NCI-H2171 treated with DMSO at 0.1 percent for 48 hours (cell line): Measurements from ENCODE around the gene SLC9A3.
A peak's percentile ranks its signal among the peaks of the same experiment; 100 is the strongest.

Experiments used
- DNase-seq: peaks from one replicate; lab custom pipeline; 2025; lab: John Stamatoyannopoulos, UW

SLC9A3 gene

DNA sequence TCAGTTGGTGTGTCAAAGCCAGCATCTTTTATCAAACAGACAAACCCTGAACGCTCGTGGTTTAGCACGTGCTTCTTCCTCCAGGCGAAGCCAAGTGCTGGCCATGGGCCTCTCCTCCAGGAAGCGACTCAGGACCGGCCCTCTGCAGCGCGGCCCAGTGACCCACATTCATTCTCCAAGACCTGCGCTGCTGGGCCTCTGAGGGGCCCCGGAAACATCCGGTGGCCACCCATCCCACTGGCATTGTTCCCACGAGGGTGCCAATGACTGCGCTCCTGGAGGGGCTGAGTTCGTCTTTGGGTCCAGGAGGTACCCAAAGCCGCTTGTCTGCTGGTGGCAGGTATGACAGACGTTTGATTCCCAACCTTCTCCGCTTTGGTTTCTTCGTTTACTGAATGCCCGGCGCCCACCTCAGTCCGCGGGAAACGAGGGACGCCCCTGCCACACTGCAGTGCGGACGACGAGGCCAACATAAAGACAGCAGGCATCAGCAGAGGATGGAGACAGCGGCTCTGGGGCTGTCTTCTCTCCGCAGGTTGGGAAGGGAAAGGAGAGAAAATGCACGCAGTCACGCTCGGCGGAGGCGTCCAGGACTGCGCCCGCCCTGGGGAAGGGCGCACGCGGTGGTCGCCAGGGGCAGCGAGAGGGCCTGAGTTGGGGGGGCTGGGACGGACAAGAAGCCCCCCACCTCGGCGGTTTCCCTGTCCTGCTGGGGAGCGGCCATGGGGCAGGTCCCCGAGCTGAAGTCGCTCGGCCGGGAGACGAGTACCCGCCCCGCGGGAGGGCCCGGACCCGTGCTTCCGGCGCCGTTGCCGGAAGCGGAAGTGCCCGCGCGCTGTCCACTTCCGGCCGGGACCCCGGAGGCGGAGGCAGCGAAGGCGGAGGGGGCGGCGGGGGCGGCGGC is 81.7 kb downstream of the SLC9A3 start, which contains the start of gene EXOC3:
TSS of gene EXOC3 (plus strand) at position 842 of the 904 bp plus-strand sequence. CDS start 3,030 bp downstream, outside the sequence.
- peak; percentile 69 for DNase-seq

DNA sequence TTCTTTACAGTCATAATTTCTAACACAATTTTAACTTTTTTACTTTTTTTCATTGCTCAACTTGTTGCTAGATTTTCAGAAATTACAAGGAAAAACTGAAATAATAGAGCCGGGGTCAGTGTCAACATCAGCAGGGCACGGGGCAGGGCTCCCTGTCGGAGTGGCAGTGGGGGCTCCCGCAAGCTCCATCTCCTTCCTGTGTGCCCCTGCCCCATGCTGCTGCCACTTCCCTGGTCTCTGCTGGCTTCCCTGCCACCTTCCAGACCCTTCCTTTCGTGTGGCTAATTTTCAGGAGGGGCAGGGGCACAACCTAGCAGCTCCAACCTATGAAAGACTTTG is 82.3 kb downstream of the SLC9A3 start:
- DNase-seq: no peak

DNA sequence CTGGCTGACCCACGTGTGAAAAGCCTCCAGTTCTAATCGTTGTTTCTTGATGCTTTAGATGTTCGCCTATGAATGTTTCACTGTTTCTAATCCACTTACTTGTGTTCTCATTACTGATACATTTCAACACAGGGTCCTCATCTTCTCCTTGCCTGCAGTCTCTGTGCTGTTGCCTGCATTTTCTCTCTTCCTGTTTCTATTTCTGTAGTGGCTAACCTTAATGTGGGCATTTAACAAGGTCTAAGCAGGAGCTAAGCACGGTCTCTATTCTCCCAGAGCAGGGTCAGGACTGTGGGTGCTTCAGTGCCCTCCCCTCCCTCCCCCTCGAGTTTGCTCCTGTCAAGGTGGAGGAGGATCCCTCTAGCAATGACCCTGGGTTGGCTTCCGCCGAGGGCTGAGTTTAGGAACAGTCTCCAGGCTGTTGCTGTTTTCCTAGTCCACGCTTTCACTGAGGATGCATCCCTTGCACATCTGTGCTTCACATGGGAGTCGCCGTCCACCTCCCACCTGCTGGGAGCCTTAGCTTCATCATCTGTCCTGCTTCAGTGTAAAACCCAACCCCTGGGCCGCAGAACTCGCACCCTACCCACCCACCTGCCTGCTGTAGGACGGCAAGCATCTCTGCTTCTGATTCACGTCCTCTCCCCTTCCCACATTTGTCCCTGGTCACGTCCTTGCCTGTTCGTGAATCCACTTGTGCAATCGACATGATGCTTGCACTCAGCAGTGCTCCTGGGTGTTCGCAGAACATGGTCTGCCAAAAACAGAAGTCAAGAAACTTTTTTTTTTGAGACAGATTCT is 83.6 kb downstream of the SLC9A3 start:
- DNase-seq: no peak

GRCh38 chr5:439636-440035 is 84.6 kb downstream of the SLC9A3 start:
- DNase-seq: no peak

DNA sequence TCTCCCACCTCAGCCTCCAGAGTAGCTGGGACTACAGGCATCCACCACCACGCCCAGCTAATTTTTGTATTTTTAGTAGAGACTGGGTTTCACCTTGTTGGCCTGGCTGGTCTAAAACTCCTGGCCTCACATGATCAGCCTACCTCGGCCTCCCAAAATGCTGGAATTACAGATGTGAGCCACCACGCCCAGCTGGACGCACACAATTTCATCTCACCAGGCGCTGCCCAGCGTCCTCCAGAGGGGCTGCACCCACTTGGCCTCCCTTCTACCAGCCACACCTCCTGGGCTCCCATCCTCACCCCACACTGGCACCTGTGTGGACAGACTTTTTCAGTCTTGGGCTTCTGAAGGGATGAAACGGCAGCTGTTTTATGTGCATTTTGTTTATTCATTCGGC is 85.1 kb downstream of the SLC9A3 start:
- DNase-seq: no peak

DNA sequence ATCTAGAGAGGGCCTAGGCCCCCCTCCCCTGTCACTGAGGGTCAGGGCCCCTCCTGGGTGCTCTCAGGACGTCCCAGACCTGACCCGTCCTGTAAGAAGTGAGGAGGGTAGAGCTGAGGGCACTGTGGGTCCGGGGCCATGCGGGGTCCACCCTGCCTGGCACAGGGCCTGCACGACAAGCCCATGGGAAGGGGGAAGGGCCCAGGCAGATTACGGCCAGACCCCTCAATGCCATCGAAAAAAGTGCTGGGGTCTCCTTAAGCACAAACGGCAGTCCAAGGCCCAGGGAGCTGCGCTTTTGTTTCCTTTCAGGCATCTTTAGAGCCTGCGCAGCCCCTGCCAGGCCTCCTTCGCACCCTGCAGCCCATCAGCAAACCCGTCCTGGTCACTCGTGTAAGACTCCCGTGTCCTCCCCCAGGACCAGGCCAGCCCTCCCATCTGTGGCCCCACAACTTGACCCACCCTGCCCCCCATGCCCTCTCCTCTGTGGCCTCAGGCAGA is 85.7 kb downstream of the SLC9A3 start:
- no peak for DNase-seq

DNA sequence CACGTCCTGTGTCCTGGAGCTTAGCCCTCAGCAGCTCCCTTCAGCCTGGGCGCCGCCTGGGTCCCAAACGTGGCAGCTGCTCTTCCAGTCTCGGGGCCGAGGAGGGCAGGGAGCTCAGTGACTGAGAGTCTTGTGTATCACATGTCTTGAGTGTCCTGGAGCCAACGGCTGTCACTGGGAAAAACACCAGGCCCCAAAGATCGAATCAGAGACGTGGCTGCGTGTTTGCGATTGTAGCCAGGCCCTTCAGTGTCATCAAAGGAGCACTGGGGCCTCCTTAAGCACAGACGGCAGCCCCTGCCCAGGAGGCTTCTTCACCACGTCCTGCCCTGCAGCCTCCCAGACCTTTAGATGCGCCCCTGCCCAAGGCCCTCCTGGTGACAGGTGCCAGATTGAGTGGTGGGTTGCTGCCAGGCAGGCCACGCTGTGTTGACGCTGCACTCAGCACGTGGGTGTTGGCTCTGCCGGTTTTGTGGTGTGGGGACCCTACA is 86.9 kb downstream of the SLC9A3 start:
- DNase-seq: no peak

DNA sequence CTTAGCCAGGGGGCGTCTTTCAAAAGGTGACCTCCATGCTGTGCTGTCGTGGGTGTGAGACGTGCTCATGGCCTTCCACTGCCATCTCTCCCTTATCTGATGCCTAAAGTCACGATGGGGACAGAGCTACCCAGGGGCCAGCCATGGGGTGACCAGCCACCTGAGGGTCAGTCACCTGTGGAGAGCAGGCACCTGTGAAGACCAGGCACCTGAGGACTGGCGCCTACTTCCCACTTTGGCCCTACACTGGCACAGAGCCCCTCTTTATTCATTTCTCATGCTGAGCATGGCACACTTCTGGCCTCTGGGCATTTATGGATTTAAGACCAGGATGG is 87.6 kb downstream of the SLC9A3 start:
- DNase-seq: no peak

- DNase-seq: peak; percentile 26
Measured at GRCh38 chr5:435961-436640, 88.1 kb downstream of the SLC9A3 start.

- no peak for DNase-seq
Measured at GRCh38 chr5:435156-435790, 89.0 kb downstream of the SLC9A3 start.

GRCh38 chr5:434443-435146 is 89.7 kb downstream of the SLC9A3 start:
- DNase-seq: no peak

- no peak for DNase-seq
Measured at GRCh38 chr5:433836-434235, 90.4 kb downstream of the SLC9A3 start.

GRCh38 chr5:432928-433791 is 91.1 kb downstream of the SLC9A3 start:
- no peak for DNase-seq

DNA sequence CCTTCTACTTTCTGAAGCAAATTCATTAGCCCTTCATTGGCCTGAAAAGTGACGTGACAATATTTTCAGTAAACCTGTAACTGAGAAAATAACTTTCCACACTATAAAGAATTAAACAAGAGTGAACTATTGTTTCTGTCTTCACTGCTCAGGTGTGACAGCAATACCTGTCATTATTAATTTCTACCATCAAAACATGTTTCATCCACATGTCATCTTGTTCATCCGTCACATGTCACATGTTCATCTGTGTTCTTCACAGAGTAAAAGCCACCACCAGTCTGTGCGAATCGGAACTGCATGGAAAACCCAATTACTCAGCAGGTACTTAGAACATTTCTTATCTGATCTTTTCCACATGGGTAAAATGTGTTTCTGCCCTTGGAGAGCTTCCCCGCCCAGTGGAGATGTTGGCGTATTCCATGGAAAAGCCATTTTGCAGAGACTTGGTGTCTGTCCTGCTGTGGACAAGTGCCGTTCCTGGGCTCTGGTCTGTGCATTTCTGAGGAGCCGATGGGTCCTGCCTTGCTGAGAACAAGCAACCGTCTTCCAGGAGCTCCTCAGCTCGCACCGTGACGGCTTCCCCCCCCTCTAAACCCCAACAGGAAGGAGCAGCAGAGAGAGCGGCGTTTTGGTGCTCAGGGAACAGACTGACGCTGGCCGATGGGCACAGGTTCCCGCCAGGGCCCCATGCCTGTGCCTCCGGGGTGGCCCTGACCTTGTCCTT is 91.9 kb downstream of the SLC9A3 start:
- DNase-seq: no peak

- no peak for DNase-seq
Measured at GRCh38 chr5:431711-432050, 92.6 kb downstream of the SLC9A3 start.

- peak; percentile 58 for DNase-seq
Measured at GRCh38 chr5:431001-431710, 93.1 kb downstream of the SLC9A3 start.

- no peak for DNase-seq
Measured at GRCh38 chr5:430214-430925, 93.9 kb downstream of the SLC9A3 start.

DNA sequence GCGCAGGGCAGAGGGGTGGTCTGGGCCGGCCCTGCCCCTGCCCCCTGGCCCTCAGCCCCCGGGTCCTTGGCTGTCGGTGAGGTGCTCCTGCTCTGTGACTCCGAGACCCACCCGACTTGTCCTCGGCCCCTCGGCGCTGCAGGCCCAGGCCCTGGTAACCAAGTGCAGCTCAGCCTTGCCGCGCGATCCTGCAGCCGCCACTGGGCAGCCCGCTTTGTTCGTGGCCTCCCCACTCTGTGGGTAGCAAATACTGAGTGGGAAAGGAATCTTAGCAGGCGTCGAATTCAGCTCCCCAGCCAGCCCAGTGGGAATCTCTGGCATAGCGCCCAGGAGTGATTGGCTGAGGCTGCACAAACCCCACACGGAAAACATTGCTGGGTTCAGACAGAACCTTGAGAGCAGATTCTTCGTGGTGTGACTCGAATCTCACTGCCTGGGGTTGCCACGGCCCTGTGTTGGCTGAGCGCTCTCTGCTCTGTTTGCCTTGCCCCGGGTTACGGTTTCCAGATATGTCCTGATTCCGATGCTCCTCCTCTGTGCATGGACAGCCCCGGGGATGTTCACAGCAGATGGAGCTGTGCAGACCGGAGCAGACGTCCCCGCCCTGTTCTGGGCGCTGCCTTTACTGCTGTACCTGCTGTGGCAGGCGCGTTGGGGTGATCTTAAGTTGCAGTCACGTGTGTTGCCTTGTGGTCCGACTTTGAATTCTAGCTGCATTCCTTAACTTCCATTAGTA is 94.6 kb downstream of the SLC9A3 start:
- peak; percentile 88 for DNase-seq
